GM12878 (cell line): ENCODE results near the gene KRT10.
"Not testable (repeated sequence)": the region's sequence is repeated elsewhere in the genome, so short reads cannot be mapped to it uniquely, and the experiment has no call there.

Experiments used
- NFYB ChIP-seq: IDR thresholded peaks from 2 replicates; pipeline ENCODE4 v1.6.1; 2011; ENCODE audit warnings: low read depth, mild to moderate bottlenecking, low read length, improper control_type of control experiment, moderate library complexity; ENCODE audit not compliant: insufficient read depth
- POLR2A ChIP-seq: IDR thresholded peaks from 2 replicates; pipeline ENCODE4 v1.6.1; 2011; ENCODE audit warnings: low read depth, mild to moderate bottlenecking, low read length
- TAF1 ChIP-seq: IDR thresholded peaks from 2 replicates; pipeline ENCODE4 v1.6.1; 2011; ENCODE audit warnings: mild to moderate bottlenecking, low read depth, low read length, borderline replicate concordance
- TF ChIP-seq, protein P1 (sequence below): fragments of 450-650 bp; conservative IDR thresholded peaks from 2 replicates; pipeline ENCODE4 v1.6.1; 2017; ENCODE audit warnings: mild to moderate bottlenecking, moderate library complexity
- TF ChIP-seq, protein P2 (sequence below), 3 experiments: IDR thresholded peaks in 2 of 3; conservative IDR thresholded peaks in 1 of 3; 2 replicates each; pipeline ENCODE4 v1.5.1; 2011; ENCODE audit warnings: low read depth in 3 of 3, low read length in 3 of 3, mild to moderate bottlenecking in 3 of 3, control low read depth in 2 of 3, moderate library complexity in 2 of 3, inconsistent platforms in 1 of 3, mixed read lengths in 1 of 3; ENCODE audit not compliant: control insufficient read depth in 2 of 3, insufficient read depth in 1 of 3; ENCODE audit errors: extremely low read depth in 1 of 3

DNA sequence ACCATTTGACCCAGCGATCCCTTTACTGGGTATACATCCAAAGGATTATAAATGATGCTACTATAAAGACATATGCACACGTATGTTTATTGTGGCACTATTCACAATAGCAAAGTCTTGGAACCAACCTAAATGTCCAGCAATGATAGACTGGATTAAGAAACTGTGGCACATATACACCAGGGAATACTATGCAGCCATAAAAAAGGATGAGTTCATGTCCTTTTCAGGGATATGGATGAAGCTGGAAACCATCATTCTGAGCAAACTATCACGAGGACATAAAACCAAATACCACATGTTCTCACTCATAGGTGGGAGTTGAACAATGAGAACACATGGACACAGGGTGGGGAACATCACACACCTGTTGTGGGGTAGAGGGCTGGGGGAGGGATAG, 7.8 kb downstream of the KRT10 start:
- not testable (repeated sequence) for TF ChIP-seq TAF1, NFYB, POLR2A
- TF ChIP-seq, protein P1, sequence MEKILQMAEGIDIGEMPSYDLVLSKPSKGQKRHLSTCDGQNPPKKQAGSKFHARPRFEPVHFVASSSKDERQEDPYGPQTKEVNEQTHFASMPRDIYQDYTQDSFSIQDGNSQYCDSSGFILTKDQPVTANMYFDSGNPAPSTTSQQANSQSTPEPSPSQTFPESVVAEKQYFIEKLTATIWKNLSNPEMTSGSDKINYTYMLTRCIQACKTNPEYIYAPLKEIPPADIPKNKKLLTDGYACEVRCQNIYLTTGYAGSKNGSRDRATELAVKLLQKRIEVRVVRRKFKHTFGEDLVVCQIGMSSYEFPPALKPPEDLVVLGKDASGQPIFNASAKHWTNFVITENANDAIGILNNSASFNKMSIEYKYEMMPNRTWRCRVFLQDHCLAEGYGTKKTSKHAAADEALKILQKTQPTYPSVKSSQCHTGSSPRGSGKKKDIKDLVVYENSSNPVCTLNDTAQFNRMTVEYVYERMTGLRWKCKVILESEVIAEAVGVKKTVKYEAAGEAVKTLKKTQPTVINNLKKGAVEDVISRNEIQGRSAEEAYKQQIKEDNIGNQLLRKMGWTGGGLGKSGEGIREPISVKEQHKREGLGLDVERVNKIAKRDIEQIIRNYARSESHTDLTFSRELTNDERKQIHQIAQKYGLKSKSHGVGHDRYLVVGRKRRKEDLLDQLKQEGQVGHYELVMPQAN: not testable (repeated sequence)
- TF ChIP-seq, protein P2, sequence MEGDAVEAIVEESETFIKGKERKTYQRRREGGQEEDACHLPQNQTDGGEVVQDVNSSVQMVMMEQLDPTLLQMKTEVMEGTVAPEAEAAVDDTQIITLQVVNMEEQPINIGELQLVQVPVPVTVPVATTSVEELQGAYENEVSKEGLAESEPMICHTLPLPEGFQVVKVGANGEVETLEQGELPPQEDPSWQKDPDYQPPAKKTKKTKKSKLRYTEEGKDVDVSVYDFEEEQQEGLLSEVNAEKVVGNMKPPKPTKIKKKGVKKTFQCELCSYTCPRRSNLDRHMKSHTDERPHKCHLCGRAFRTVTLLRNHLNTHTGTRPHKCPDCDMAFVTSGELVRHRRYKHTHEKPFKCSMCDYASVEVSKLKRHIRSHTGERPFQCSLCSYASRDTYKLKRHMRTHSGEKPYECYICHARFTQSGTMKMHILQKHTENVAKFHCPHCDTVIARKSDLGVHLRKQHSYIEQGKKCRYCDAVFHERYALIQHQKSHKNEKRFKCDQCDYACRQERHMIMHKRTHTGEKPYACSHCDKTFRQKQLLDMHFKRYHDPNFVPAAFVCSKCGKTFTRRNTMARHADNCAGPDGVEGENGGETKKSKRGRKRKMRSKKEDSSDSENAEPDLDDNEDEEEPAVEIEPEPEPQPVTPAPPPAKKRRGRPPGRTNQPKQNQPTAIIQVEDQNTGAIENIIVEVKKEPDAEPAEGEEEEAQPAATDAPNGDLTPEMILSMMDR (IDR thresholded peaks at IDR 0.05 in 2 of 3, conservative IDR thresholded peaks at IDR 0.05 in 1 of 3; ENCODE audit: control insufficient read depth in 2 of 3, extremely low read depth in 1 of 3, insufficient read depth in 1 of 3, low read depth in 3 of 3, low read length in 3 of 3): not testable (repeated sequence)
